SKM-1 (cell line): ENCODE data around the gene RIPOR1.
"Not testable (repeated sequence)": the region's sequence is repeated elsewhere in the genome, so short reads cannot be mapped to it uniquely, and the experiment has no call there.

Experiments used
- DNase-seq: peaks from one replicate; lab custom pipeline; 2025; ENCODE audit not compliant: unreplicated experiment; lab: John Stamatoyannopoulos, UW

Gene RIPOR1

GRCh38 chr16:67514382-67514828, 14.2 kb upstream of the RIPOR1 start:
- DNase-seq, result peak; percentile 52

GRCh38 chr16:67516296-67517154, 12.1 kb upstream of the RIPOR1 start:
- no peak for DNase-seq

GRCh38 chr16:67517155-67517445, 11.5 kb upstream of the RIPOR1 start:
- no peak for DNase-seq

GRCh38 chr16:67517661-67518423, 10.8 kb upstream of the RIPOR1 start:
- DNase-seq, result no peak

GRCh38 chr16:67518676-67519075, 10.0 kb upstream of the RIPOR1 start:
- no peak for DNase-seq

- no peak for DNase-seq
Measured at GRCh38 chr16:67519242-67519641, 9.4 kb upstream of the RIPOR1 start.

- peak; percentile 83 for DNase-seq
Measured at GRCh38 chr16:67521095-67521804, 7.4 kb upstream of the RIPOR1 start.

GRCh38 chr16:67525176-67525860, 3.3 kb upstream of the RIPOR1 start:
- DNase-seq, result no peak

GRCh38 chr16:67526149-67526791, 2.4 kb upstream of the RIPOR1 start:
- no peak for DNase-seq

GRCh38 chr16:67528870-67529581, 397 bp downstream of the RIPOR1 start:
- DNase-seq, result no peak

GRCh38 chr16:67529582-67530012, 968 bp downstream of the RIPOR1 start:
- DNase-seq, result no peak

GRCh38 chr16:67530013-67530939, 1.6 kb downstream of the RIPOR1 start:
- no peak for DNase-seq

- DNase-seq, result peak; percentile 64
Measured at GRCh38 chr16:67531247-67531646, 2.6 kb downstream of the RIPOR1 start.

GRCh38 chr16:67533024-67533560, 4.5 kb downstream of the RIPOR1 start:
- DNase-seq, result no peak

GRCh38 chr16:67533987-67534386, 5.4 kb downstream of the RIPOR1 start:
- DNase-seq, result not testable (repeated sequence)

GRCh38 chr16:67534431-67534830, 5.8 kb downstream of the RIPOR1 start:
- DNase-seq, result no peak

- DNase-seq, result no peak
Measured at GRCh38 chr16:67535201-67535600, 6.6 kb downstream of the RIPOR1 start.

- DNase-seq, result no peak
Measured at GRCh38 chr16:67537270-67537635, 8.6 kb downstream of the RIPOR1 start.
